Mucosa of descending colon (tissue), 3 donors: ENCODE results near the gene ZNF532. TPM values are rescaled to one million over a fixed set of nuclear protein-coding genes. Genes with fewer than 3 reads are reported as not detected.
A peak's percentile ranks its signal among the peaks of the same experiment; 100 is the strongest.

Experiments used
- ATAC-seq: fragments of 200-7000 bp; cut with Tn5 transposase; one replicate; pipeline ENCODE4 v1.9.1; 2020; ENCODE audit warnings: mild to moderate bottlenecking, moderate library complexity
- DNase-seq, 3 donors: peaks; one replicate each; pipeline ENCODE4 v3.0.0-alpha.2; 2020
- H3K36me3 ChIP-seq: fragments of 200-600 bp; one replicate; pipeline ENCODE4 v1.8.0; 2021; ENCODE audit warnings: low read depth, mild to moderate bottlenecking
- H3K4me1 ChIP-seq: fragments of 200-600 bp; one replicate; pipeline ENCODE4 v1.8.0; 2021; ENCODE audit warnings: low read depth, mild to moderate bottlenecking
- H3K4me3 ChIP-seq: fragments of 200-600 bp; one replicate; pipeline ENCODE4 v1.8.0; 2021; ENCODE audit warnings: mild to moderate bottlenecking
- H3K9me3 ChIP-seq: fragments of 200-600 bp; one replicate; pipeline ENCODE4 v1.8.0; 2021; ENCODE audit warnings: mild to moderate bottlenecking
- intact Hi-C, 2 donors: fragments of 100-400 bp; cut with DNase I in 1 of 2; cut with micrococcal nuclease in 1 of 2; formaldehyde crosslinking; loops; one replicate each; pipeline versions ENCODE4 v1.11.0 to v1.11.1; 2022; cut with DNase I, micrococcal nuclease
- total RNA-seq, 3 donors: library from RNA; stranded (reverse); fragmentation: NEBNext Ultra II Directional in 2 of 3; extraction: Animal tissue kit (Norgen Biotek cat#: 25700) in 2 of 3; gene quantifications; one replicate each; pipeline versions ENCODE4 v1.2.1 to v1.2.4, GENCODE V29; 2021 to 2023
- TF ChIP-seq, protein P1 (sequence below): fragments of 200-600 bp; IDR thresholded peaks from one replicate; pipeline ENCODE4 v1.8.0; 2022; ENCODE audit warnings: antibody characterized with exemption, mild to moderate bottlenecking
- donor health status: DM: no; HTN: no; CAD: no; lungs with moderate emphysema.
- donor health status: DM: no; HTN: no; CAD: no.
- donor health status: DM: no; HTN: yes; CAD: no.

ZNF532 gene
- total RNA-seq, 3 donors from 2014 or later = 11.2 to 104 (median 16.3) TPM

DNA sequence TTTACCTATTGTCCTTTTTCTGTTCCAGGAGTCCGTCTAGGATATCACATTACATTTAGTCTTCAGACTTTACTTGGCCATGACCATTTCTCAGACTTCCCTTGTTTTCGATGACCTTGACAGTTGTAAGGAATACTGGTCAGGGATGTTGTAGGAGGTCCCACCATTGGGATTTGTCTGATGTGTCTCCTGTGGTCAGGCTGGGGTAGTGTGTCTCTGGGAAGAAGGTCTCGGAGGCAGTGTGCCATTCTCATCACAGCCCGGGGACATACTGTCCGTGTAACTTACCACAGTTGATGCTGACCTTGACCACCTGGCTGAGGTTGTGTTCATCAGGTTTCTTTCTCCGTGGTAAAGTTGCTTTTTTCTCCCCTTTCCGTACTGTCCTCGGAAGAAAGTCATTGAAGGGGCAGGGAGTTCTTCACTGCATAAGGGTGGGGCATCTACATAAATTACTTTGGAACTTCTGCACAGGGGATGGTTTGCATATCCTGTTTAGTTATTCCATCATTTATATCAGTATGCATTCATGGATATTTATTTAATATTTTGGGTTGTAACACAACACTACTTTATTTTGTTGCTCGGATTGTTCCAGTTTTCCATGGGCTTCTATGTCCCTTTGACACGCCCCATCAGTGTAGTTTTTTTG lies 41.2 kb downstream of the ZNF532 start:
- TF ChIP-seq, protein P1, sequence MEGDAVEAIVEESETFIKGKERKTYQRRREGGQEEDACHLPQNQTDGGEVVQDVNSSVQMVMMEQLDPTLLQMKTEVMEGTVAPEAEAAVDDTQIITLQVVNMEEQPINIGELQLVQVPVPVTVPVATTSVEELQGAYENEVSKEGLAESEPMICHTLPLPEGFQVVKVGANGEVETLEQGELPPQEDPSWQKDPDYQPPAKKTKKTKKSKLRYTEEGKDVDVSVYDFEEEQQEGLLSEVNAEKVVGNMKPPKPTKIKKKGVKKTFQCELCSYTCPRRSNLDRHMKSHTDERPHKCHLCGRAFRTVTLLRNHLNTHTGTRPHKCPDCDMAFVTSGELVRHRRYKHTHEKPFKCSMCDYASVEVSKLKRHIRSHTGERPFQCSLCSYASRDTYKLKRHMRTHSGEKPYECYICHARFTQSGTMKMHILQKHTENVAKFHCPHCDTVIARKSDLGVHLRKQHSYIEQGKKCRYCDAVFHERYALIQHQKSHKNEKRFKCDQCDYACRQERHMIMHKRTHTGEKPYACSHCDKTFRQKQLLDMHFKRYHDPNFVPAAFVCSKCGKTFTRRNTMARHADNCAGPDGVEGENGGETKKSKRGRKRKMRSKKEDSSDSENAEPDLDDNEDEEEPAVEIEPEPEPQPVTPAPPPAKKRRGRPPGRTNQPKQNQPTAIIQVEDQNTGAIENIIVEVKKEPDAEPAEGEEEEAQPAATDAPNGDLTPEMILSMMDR = no peak
- Histone ChIP-seq H3K4me1 (no peaks in the 10 kb centered on the region), H3K4me3 (no peak overlapping the region), H3K36me3 (no peaks in the 10 kb centered on the region), H3K9me3 (no peaks in the 10 kb centered on the region)
- no peak for ATAC-seq
- intact Hi-C loops = no loop called here
- DNase-seq = no peak

DNA sequence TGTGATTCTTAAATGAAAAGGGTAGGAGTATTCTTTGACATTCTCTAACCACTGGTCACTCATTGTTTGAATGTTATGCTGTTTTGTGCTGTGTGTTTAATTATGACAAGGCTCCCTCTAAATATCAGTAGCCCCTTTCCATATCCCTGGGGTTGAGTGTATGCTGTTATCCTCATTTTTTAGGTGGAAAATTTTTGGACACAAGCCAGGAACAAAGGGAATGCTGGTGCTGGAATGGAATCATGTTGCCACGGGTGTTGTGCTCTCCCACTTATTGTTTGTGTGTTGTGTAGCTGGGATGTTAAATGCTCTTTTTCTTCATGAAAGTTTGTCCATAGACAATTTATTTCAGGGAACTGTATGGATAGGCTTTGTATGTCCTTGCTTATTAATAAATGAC lies 43.3 kb downstream of the ZNF532 start:
- TF ChIP-seq, protein P1 = no peak
- ATAC-seq = no peak
- H3K4me3 ChIP-seq = no peak overlapping the region
- H3K36me3 ChIP-seq = no peaks in the 10 kb centered on the region
- no peaks in the 10 kb centered on the region for H3K9me3 ChIP-seq
- H3K4me1 ChIP-seq = no peaks in the 10 kb centered on the region
- intact Hi-C loops = no loop called here
- no peak for DNase-seq

DNA sequence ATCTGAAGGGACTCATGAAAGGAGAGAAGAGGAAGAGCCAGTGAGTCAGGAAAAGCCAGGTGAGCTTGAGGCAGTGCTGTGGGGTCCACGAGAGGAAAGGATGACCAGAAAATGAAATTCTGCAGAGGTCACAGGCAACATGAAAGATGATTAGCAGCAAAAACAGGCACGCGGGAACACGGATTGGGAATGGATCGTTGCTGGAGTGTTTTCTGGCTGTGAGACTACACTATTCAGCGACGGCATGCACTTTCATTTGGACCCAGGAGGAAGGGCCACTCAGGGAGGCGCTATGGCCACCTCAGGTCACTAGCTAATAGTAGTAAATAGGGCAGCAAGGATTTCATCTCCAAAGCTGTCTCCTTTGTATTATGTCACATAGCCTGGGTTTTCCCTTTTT lies 44.8 kb downstream of the ZNF532 start:
- TF ChIP-seq, protein P1 = no peak
- ATAC-seq (no peak), DNase-seq (no peak)
- no peaks in the 10 kb centered on the region for H3K36me3 ChIP-seq
- no peaks in the 10 kb centered on the region for H3K9me3 ChIP-seq
- no peak overlapping the region for H3K4me3 ChIP-seq
- intact Hi-C loops = no loop called here
- H3K4me1 ChIP-seq = no peaks in the 10 kb centered on the region

DNA sequence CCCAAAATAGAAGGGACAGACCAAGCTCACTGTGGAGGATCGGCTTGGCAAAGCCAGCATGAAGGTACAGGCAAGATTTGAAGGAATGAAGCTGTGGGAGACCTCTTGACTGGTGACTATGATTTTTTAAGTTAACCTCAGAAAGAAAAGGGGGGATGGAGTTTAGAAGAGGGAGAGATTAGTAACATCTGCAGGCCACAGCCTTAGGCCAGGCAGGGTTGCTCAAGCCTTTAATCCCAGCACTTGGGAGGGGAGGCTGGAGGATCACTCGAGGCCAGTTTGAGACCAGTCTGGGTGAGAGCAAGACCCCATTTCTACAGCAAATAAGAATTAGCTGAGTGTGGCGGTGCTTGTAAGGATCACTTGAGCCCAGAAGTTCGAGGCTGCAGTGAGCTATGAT lies 46.6 kb downstream of the ZNF532 start:
- TF ChIP-seq, protein P1 = no peak
- DNase-seq = no peak
- Histone ChIP-seq H3K4me3 (no peak overlapping the region), H3K36me3 (no peaks in the 10 kb centered on the region), H3K4me1 (no peaks in the 10 kb centered on the region), H3K9me3 (no peaks in the 10 kb centered on the region)
- intact Hi-C loops = no loop called here
- ATAC-seq = peak; percentile 34

DNA sequence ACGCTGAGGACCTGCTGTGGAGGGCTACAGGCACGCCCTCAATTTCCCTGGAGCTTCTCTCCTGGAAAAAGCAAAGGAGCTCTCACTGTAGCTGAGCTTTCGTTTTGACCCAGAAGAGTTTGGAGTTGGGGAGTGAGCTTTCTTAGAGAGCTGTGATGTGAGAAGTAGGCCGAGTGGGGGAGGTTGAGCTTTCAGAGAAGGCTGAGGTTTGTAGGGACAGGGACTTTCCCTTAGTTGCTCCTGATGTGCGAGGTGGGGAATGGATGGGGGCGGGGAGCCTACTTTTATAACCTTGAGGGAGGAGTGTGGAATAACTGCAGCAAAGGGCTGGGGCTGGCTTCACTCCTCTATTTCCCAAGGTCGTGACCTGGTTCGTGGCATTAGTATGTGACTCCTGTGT lies 47.1 kb downstream of the ZNF532 start:
- ATAC-seq (peak; percentile 32), DNase-seq (no peak)
- Histone ChIP-seq H3K4me1 (no peaks in the 10 kb centered on the region), H3K4me3 (no peak overlapping the region), H3K36me3 (no peaks in the 10 kb centered on the region), H3K9me3 (no peaks in the 10 kb centered on the region)
- intact Hi-C loops = no loop called here
- TF ChIP-seq, protein P1 = no peak
